NCI-H345 (cell line): ENCODE results near the gene GSG1.
A peak's percentile ranks its signal among the peaks of the same experiment; 100 is the strongest.

Experiments used
- DNase-seq: peaks from one replicate; lab custom pipeline; 2025; lab: John Stamatoyannopoulos, UW

The GSG1 gene

DNA sequence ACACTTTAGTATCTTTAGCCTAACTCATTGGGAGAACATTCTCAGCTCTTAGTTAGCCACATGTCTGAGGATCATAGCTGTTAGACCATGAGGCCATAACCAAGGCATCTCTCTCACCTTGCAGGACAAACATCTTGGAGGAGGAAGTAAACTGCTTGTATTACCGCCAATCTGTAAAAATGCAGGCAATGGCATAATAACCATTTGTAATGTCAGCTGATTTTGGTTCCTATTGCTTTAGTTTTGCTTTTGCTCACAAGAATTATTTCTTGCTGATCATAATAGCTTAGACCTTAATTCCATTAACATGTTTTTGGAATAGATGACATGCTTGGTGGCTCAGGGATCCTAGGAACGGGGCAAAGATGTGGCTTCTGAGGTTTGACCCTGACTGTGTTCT lies 16.4 kb upstream of the GSG1 start:
- DNase-seq, result no peak

DNA sequence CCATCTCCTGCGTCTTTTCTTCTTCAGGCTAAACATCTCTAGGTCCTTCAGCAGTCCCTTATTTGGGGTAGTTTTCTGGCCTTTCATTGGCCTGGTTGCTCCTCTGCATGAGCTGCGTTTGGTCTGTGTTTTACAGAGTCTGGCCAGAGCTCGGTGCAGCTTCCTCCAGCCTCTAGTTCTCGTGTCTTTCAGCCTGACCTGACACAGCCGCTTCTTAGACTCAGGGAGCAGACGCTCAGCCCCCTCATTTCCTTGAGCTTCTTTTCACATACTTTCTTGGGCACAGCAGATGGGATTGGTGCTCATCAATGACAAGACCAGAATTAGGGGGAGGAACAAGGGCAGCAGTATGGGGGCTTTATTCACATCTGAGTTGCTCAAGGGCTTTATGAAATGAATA lies 13.6 kb upstream of the GSG1 start:
- DNase-seq, result no peak

GRCh38 chr12:13116259-13116658 lies 12.8 kb upstream of the GSG1 start:
- DNase-seq, result no peak

DNA sequence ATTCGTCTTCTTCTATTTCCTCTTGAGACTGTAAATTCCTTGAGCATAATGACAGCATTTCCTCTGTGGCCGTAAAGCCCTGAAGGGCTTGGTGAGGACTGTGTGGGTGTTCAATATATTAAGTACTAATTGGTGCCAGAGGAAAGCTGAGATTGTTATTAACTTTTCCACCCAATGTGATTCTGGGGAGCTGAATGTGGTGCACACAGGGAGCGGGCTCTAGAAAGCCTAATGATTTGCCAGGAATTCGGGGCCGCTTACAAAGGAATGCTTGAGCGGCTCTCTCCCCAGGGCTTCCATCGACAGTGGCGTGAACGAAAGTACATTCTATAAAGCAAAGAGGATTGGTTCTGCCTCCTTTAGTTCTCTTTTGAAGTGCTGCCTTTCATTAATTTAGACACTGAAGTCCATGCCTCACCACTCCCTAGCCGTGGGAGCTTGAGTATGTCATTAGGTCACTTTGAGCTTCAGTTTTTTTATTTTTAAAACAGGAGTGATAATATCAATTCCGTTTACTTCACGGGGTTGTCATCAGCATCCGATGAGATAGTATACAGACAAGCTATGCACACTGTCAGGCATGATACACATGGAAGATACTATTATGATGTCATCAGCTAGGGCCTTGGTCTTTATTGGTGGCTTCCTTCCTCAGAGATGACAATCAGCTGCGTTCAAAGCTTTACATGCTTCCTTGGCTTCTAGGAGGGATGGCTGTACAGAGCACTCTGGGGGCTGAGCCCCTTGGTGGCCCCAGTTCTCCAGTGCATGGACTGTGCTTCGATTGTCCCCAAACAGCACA lies 11.0 kb upstream of the GSG1 start:
- no peak for DNase-seq

DNA sequence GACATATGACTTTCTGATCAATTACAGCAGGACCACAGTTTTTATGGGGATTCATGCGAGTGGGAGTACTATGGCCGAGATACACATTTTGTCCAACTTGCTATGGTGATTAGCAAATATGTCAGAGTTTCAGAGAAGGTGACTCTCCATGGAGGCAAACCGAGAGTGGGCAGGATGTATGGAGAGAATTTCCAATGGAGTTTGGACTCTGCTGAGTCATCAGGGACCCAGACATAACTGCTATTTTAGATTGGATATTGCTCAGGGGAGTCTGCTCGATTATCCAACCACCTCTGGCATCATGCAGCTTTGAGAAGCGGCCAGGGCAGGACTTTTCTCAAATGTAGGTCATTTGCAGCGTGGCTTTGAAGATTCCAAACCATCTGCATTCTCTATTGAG lies 9.5 kb upstream of the GSG1 start:
- no peak for DNase-seq

GRCh38 chr12:13106666-13107065 lies 3.2 kb upstream of the GSG1 start:
- no peak for DNase-seq

GRCh38 chr12:13105781-13106180 lies 2.3 kb upstream of the GSG1 start:
- DNase-seq, result no peak

DNA sequence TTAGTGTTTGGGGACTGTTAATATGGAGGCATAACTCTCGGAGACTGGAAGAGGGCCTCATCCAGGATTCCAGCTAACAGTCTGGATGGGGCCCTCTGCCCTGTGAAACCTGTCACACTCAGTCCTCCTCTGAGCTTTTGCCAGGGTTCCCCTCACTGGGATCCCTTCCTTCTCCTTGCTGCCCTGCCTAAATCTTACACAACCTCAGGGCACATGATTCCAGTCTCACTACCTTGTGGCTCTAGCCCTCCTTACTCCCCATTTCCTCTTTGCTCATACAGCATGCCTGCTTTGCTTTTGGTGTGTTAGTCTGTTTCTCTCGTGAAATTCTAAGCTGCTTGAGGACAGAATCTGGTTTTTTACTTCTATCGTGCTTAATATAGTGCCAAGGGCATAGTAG lies 942 bp upstream of the GSG1 start:
- DNase-seq, result no peak

GRCh38 chr12:13102461-13103195 lies 839 bp downstream of the GSG1 start:
- no peak for DNase-seq

GRCh38 chr12:13101821-13102375 lies 1.6 kb downstream of the GSG1 start:
- DNase-seq, result peak; percentile 66

- peak; percentile 90 for DNase-seq
Observed at GRCh38 chr12:13100882-13101769, 2.3 kb downstream of the GSG1 start.

- no peak for DNase-seq
Observed at GRCh38 chr12:13100605-13100881, 2.9 kb downstream of the GSG1 start.

GRCh38 chr12:13099844-13100604 lies 3.4 kb downstream of the GSG1 start:
- peak; percentile 43 for DNase-seq

- no peak for DNase-seq
Observed at GRCh38 chr12:13099066-13099843, 4.2 kb downstream of the GSG1 start.

GRCh38 chr12:13097491-13098011 lies 5.9 kb downstream of the GSG1 start:
- no peak for DNase-seq

DNA sequence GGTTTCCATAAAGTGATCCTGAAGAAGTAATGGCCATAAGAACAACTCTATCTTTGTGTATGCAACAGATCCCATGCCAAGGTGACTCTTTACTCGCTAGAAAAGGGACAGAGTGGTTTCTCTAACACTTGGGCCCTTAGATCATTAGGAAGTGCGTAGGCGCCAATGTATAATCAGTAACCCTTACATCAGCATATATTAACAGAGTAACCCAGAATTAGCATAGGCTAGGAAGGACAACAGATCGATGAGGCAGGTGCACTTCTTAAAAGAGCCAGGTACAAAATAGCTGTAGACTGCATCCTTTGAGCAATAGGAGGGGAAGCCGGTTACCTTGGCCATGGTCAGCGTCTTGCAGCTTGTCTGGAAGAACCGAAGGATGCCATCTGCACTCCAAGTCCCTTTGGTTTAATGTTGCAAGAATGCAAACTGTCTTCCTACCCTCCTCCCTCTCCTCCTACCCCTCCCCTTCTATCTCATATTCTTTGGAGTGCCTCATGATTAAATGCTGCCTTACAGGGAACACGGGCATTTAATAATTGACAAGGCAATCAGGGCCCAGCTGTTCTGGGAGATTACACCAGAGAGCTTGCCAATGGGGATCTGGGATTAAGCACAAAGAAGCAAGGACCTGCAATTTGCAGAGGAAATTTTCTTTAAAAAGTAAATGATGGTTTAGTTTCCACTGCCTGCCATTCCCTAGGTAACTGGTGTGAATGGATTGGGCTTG lies 8.0 kb downstream of the GSG1 start:
- DNase-seq, result no peak

DNA sequence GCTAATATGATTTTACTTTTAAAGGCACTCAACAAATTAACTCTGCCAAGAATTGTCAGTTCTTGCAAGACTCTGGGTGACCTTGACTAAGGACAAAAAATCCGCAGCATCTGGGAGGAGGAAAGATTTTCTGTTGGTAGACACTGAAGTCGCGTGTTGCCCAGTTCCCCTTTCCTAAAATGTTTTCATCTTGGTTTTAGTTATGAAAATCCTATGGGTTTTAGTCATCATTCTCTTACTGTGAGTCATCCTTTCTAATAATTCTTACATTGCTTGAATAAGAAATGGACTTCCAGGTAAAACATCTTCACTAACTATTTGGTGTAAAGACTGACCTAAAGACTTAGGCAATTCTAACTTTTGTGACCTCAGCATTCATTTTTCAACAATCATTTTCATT lies 9.1 kb downstream of the GSG1 start:
- no peak for DNase-seq

DNA sequence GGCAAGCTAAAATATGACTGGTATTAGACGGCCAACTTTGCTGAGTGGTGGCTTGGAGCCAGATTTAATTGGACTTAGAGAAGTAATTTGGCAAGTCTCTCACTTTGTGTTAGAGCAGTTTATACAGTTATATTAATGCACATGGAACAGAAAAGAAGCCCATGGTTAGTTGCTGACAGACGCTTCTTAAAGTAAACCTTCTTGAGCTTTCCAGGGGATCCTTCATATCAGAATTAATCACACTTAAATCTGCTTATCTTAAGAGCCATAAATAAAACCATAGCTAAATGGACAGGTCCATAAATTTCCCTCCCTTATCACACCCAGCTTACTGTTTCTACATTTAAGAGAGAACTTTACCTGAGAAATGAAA lies 9.6 kb downstream of the GSG1 start:
- no peak for DNase-seq

GRCh38 chr12:13093191-13093847 lies 10.1 kb downstream of the GSG1 start:
- no peak for DNase-seq

DNA sequence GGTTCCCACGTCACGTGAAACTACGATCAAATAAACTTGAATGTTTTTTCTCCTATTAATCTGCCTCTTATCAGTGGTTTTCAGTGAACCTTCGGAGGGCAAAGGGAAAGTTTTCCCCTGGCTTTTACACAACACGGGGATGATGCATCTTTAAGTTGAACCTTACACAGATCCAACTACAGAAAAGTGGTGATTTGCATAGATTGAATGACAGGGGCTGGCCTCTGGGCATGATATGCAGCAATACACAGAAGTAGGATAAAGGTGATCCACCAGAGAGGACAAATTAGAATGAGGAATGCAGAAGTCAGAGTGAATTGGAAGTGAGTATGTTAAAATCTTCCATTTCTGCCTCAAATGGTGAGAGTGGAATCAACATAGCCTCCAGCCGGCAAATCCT lies 11.6 kb downstream of the GSG1 start:
- no peak for DNase-seq
